ENCODE data around the gene P2RX6. TPM values are rescaled to one million over a fixed set of nuclear protein-coding genes. Genes with fewer than 3 reads are reported as not detected.

Gene P2RX6
- 1.4 and 2.8 TPM in 2 replicates for total RNA-seq

GRCh38 chr22:21014726-21015465 is at the start of gene P2RX6:
Gene P2RX6, plus strand, starts transcription at chr22:21015165. Its CDS starts 10 bp downstream, at chr22:21015175.

DNA sequence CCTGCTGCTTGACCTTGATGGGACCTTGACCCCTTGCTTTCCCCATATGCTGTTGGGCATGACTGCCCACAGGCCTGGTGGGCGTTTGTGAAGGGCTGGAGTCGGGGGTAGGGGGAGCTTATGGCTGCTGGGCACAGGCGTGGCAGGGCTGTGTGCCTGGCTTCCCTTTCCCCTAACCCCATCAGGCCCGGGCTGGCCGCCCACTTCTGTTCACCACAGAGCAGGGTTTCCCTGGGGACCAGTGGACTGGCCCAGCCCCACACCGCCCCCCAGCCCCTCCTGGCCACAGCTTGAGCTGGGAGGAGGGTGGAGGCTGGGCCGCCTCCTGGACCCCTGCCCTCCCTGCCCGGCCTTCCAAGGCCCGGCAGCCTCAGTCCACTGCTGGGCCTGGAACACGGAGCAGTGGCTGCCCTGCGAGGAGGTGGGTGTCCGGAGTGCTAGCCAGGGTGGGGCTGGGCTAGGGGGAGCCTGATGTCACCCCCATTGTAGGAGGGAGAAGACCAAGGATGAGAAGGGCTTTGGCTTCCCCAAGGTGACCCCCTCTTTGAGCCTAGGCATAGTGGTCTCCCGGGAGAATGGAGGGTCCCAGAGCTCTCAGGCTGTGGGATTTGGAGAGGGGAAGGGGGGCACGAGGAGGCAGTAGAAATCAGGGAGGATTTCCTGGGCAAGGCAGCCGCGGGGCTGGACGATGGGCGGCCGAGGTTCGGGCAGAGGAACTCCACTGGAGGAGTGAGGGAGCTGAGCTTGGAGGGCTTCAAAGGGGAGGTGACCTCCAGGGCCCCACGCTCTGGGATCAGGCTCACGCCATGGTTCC is 47.9 kb upstream of the P2RX6 start, which contains the start of gene AIFM3:
TSS of gene AIFM3 (plus strand) at position 373 of the 814 bp plus-strand sequence. CDS start 690 bp downstream, outside the sequence.

DNA sequence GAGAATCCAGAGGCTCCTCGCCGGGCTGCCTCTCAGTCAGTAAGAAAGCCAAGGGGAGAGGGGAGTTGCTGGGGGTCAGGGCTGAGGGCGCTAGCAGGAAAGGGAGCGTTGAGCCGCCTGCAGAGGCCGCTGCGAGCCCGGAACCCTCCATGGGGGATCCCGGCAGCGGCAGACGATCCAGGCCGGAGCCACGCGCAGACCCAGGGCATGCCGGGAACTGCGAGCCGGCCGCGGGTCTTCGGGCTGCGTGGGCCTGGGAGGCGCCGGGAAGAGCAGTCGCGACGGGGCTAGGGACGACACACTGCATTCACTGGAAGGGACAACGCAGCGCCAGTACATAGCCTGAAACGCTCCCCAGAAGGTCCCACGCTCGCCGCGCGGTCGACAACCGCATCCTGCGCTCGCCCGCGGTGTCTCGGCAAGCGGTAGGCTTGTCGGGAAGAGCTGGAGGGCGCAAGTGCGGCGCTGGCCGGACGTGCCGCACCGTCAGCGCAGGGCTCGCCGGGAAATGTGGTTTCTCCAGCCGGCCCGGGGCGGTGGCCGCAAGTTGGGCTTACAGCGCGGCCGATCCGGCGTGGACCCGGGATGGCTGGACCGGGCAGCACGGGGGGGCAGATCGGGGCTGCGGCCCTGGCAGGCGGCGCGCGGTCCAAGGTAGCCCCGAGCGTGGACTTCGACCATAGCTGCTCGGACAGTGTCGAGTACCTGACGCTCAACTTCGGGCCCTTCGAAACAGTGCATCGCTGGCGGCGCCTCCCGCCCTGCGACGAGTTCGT is 33.0 kb upstream of the P2RX6 start, which contains the start of gene LZTR1:
TSS of gene LZTR1 (plus strand) at position 511 of the 776 bp plus-strand sequence. CDS start at position 586, 75 bp downstream.

DNA sequence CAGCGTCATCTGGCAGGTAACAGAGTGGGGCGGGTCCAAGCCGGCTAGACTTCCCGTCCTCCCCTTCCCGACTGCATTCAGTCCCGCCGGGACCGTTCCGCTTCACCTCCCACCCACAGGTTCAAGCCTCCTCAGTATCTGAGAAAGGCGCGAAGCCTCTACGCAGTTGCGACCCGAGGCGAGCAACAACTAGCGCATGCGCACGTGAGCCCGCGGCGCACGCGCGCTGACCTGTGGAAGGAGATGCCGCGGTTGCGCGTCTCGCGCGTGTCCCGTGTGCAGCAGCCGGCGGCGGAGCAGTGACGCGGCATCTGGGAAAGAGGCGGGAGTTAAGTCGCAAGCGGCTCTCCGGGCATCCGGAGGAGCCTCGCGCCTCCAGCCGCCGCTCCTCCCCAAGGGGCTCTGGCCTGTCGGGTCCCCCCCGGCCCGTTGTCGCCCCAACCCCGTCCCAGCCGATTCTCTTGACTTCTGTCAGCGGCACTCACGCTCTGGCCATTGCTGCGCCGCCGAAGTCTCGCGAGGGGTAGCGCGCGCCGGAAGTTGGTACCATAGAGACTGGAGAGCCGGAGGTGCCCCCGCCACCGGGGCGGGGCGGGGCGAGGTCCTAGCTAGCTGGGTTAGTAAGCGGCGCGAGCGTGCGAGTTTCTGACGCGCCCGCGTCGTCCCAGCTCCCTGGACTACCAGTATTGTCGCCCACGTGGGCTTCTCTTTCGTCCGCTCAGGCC is 13.2 kb upstream of the P2RX6 start, which contains the start of gene THAP7:
TSS of gene THAP7 (minus strand) at position 518 of the 725 bp plus-strand sequence. CDS start at position 311, 207 bp downstream.

DNA sequence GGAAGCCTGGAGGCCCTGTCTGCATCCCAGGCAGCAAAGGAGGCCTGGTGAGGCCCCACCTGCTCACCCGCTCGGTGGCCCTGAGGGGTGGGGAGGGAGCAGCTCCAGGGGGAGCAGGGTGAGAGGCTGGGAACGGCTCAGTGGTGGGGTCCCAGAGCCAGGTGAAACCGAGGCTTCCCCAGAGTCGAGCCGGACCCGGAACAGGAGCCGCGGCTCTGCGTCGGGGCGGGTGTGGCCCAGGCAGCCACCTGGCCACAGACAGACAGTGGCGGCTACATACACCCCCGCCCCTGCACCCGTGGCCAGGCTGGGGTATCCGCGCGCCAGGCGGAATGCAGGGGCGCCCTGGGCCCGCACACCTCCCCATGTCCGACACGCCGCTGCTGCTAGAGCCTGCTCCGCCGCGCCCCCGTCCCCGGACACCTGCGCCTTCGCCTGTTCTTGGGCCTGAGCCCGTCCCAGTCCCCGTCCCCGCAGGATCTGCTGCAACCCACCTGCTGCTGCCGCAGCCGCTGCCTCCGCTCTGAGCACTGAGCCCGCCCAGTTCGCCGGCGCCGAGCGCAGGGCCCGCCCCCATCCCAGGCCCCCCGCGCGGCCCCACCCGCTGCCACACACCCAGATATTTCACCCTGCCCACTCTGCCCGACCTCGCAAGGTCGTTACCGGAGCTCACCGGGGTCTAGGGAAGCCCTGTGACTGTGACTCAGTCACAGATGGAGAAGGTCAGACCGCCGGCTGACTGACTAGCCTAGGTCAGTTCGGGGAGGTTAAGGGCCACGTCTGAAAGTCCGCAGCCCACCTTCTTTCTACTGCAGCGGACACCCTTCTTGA is 17.3 kb downstream of the P2RX6 start, which contains the start of gene SLC7A4:
TSS of gene SLC7A4 (minus strand) at position 525 of the 831 bp plus-strand sequence. CDS start 749 bp downstream, outside the sequence.

DNA sequence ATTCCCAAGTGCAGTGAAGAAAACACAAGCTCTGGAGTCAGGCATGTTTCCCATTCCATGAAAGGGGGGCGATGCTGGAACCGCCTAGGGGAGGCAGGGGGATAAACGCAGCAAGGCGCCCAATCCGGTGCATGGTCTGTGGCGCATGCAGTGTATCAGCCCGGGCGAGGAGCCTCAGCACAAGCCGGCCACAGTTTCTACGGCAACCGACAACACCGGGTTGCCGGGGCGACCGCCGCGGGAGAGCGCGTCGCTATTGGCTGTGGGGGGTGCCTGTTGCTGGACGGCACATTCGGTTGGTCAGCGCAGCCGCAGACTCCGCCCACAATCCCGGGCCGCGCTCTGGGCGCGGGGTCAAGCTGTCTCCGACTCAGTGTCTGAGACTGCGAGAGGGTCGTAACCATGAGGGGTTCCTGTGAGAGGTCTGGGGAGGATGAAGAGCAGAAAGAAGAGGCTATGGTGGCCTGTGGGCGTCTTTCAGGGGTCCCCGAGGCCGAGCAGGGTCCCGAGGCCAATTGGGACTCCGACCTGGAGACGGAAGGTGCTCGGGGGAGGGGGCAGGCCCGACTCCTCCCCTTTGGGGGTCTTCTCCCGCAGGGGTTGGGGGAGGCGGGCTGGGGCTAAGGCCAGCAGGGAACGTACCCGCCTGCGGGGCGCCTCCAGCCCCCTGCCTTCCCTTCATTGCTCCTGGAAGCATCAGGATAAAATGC is 30.8 kb downstream of the P2RX6 start, which contains the start of gene LRRC74B:
TSS of gene LRRC74B (plus strand) at position 362 of the 710 bp plus-strand sequence. CDS start at position 403, 41 bp downstream.

Other genes starting within 250 kb of the P2RX6 start
- under 0.01 TPM in 1 of 2 replicates, not detected in the other for gene SERPIND1, start 241.1 kb upstream of the P2RX6 start, total RNA-seq
- 33.2 and 36.9 TPM in 2 replicates for gene PI4KA, start 156.4 kb upstream of the P2RX6 start, total RNA-seq
- 9.1 and 9.5 TPM in 2 replicates for gene SNAP29, start 156.2 kb upstream of the P2RX6 start, total RNA-seq
- gene CRKL, start 97.8 kb upstream of the P2RX6 start, total RNA-seq = 29.7 and 30.8 TPM in 2 replicates
- gene AIFM3, start 47.9 kb upstream of the P2RX6 start, total RNA-seq = 0.37 and 0.53 TPM in 2 replicates
- gene LZTR1, start 32.9 kb upstream of the P2RX6 start, total RNA-seq = 45.4 and 53.8 TPM in 2 replicates
- 18.0 and 22.2 TPM in 2 replicates for gene THAP7, start 13.0 kb upstream of the P2RX6 start, total RNA-seq
- gene SLC7A4, start 17.4 kb downstream of the P2RX6 start, total RNA-seq = not detected in 2 replicates
- not detected in 2 replicates for gene LRRC74B, start 30.8 kb downstream of the P2RX6 start, total RNA-seq